Keratinocyte (primary cell): ENCODE data around the gene GTPBP1.

Experiments used
- EZH2 ChIP-seq: IDR thresholded peaks from one replicate; pipeline ENCODE4 v1.6.1; 2012; ENCODE audit warnings: inconsistent platforms, mild to moderate bottlenecking, low read length, moderate library complexity
- TF ChIP-seq, protein P1 (sequence below), 3 experiments: IDR thresholded peaks in 1 of 3; conservative IDR thresholded peaks in 1 of 3; optimal IDR thresholded peaks in 1 of 3; 2 replicates in 2 of 3; 3 replicates in 1 of 3; pipeline versions ENCODE3 to v1.5.1; 2011; ENCODE audit warnings: low read length in 3 of 3, mild to moderate bottlenecking in 3 of 3, moderate library complexity in 2 of 3, control low read depth in 1 of 3, inconsistent platforms in 1 of 3; ENCODE audit not compliant: insufficient read depth in 2 of 3; ENCODE audit errors: extremely low read depth in 1 of 3

- no peak for TF ChIP-seq EZH2
- TF ChIP-seq, protein P1, sequence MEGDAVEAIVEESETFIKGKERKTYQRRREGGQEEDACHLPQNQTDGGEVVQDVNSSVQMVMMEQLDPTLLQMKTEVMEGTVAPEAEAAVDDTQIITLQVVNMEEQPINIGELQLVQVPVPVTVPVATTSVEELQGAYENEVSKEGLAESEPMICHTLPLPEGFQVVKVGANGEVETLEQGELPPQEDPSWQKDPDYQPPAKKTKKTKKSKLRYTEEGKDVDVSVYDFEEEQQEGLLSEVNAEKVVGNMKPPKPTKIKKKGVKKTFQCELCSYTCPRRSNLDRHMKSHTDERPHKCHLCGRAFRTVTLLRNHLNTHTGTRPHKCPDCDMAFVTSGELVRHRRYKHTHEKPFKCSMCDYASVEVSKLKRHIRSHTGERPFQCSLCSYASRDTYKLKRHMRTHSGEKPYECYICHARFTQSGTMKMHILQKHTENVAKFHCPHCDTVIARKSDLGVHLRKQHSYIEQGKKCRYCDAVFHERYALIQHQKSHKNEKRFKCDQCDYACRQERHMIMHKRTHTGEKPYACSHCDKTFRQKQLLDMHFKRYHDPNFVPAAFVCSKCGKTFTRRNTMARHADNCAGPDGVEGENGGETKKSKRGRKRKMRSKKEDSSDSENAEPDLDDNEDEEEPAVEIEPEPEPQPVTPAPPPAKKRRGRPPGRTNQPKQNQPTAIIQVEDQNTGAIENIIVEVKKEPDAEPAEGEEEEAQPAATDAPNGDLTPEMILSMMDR (optimal IDR thresholded peaks at IDR 0.05 in 1 of 3, IDR thresholded peaks at IDR 0.05 in 1 of 3, conservative IDR thresholded peaks at IDR 0.05 in 1 of 3; ENCODE audit: extremely low read depth in 1 of 3, insufficient read depth in 2 of 3, low read length in 3 of 3), result no peak
These were observed 40.1 kb downstream of the GTPBP1 start for GRCh38 chr22:38745676-38746460.
